Measurements from ENCODE around the gene GNG11. TPM values are rescaled to one million over a fixed set of nuclear protein-coding genes. Genes with fewer than 3 reads are reported as not detected.

Gene GNG11
- total and polyA plus RNA-seq, 10 of the 15 experiments (the other 5 are each of a cell fraction or from before 2014, with no cell fraction given): 0.15 to 2.4 (median 0.84) TPM

- no peak for TF ChIP-seq E4F1 (IDR thresholded peaks at IDR 0.05; ENCODE audit: borderline replicate concordance, partially characterized antibody)
- no peak for TF ChIP-seq BRCA1 (IDR thresholded peaks at IDR 0.05; ENCODE audit: low read depth, low read length)
- TF ChIP-seq EZH2 (IDR thresholded peaks at IDR 0.05; ENCODE audit: borderline replicate concordance, control insufficient read depth, low read depth, low read length): no peak
These were observed 23.1 kb downstream of the GNG11 start (continued) for GRCh38 chr7:93944673-93945072.

GRCh38 chr7:93945083-93945482 is 23.5 kb downstream of the GNG11 start:
- H3K9ac ChIP-seq (ENCODE audit: control insufficient read depth, insufficient read depth, low read length): no peak overlapping the region
- RAD21 ChIA-PET (ENCODE audit: unreplicated experiment): no interaction called here
- H3K27me3 ChIP-seq (replicated peaks in 1 of 2; ENCODE audit: control insufficient read depth in 2 of 2, insufficient read depth in 2 of 2, low read length in 1 of 2): no peaks in the 10 kb centered on the region
- POLR2A ChIA-PET: no interaction called here
- no TSS peak for BruUV-seq (replicated peaks)
- no peak for ATAC-seq
- CTCF ChIA-PET: no interaction called here
- 47% methylated on average over 3 of the region's 3 CpGs for WGBS (ENCODE audit: insufficient coverage, insufficient replicate concordance, low lambda C conversion rate, missing lambda C conversion rate)
- TF ChIP-seq ZNF384 (IDR thresholded peaks at IDR 0.05; ENCODE audit: borderline replicate concordance, low read depth, low read length) (no peak), NBN (IDR thresholded peaks at IDR 0.05) (no peak), USF2 (IDR thresholded peaks at IDR 0.05; ENCODE audit: borderline replicate concordance, low read depth, low read length) (no peak), BCL11A (IDR thresholded peaks at IDR 0.05; ENCODE audit: low read depth, low read length) (no peak)
- H3K4me1 ChIP-seq (ENCODE audit: control insufficient read depth, insufficient read depth, low read length): no peaks in the 10 kb centered on the region
- in situ Hi-C loops (cut with MboI): no loop called here
- no peak overlapping the region for H3K4me3 ChIP-seq
- no peak overlapping the region for H3K27ac ChIP-seq (ENCODE audit: control insufficient read depth, insufficient read depth)
- intact Hi-C loops (cut with micrococcal nuclease; ENCODE audit: unreplicated experiment): no loop called here
- SMC1A ChIA-PET (ENCODE audit: uncharacterized antibody, unreplicated experiment): no interaction called here
- H3K9me3 ChIP-seq (replicated peaks; ENCODE audit: control insufficient read depth, insufficient read depth, low read length): no peaks in the 10 kb centered on the region; the same call in 2 of the 3 replicates
- H3K79me2 ChIP-seq (ENCODE audit: control insufficient read depth, insufficient read depth, low read length): no peaks in the 10 kb centered on the region
- H3K36me3 ChIP-seq (ENCODE audit: control insufficient read depth in 2 of 2, insufficient read depth in 2 of 2, low read length in 1 of 2): no peaks in the 10 kb centered on the region
- no peak for FAIRE-seq
- no peak overlapping the region for H3K4me2 ChIP-seq (ENCODE audit: control insufficient read depth, insufficient read depth)
- no peak for DNase-seq (ENCODE audit: low read depth, low spot score)
- no peaks in the 10 kb centered on the region for H4K20me1 ChIP-seq (ENCODE audit: control insufficient read depth, insufficient read depth)
- no peak overlapping the region for H2AFZ ChIP-seq (ENCODE audit: control insufficient read depth, low read depth, low read length)

Data from GM12878 (cell line).